SK-N-SH treated with all-trans-retinoic acid at 6 μM for 48 hours (cell line): ENCODE results near the gene HOXA4.

Source experiments
- ATAC-seq: fragments of 200-7000 bp; cut with Tn5 transposase; 3 replicates; pipeline ENCODE4 v1.9.1; 2020; ENCODE audit warnings: mild to moderate bottlenecking, moderate library complexity
- ARNTL ChIP-seq: fragments of 450-650 bp; formaldehyde crosslinking; IDR thresholded peaks from 2 replicates; pipeline ENCODE4 v1.5.0; 2020; ENCODE audit warnings: low read depth, mild to moderate bottlenecking, moderate library complexity, borderline replicate concordance
- CSDC2 ChIP-seq: fragments of 250-450 bp; sonication (Bioruptor Pico); IDR thresholded peaks from 2 replicates; pipeline ENCODE4 v1.5.0; 2020; ENCODE audit warnings: mild to moderate bottlenecking, moderate library complexity
- ESRRG ChIP-seq: fragments of 250-450 bp; sonication (Bioruptor Pico); IDR thresholded peaks from 2 replicates; pipeline ENCODE4 v1.6.1; 2021; ENCODE audit warnings: mild to moderate bottlenecking
- GLIS3 ChIP-seq: fragments of 250-450 bp; sonication (Bioruptor Pico); IDR thresholded peaks from 2 replicates; pipeline ENCODE4 v1.5.0; 2020; ENCODE audit warnings: mild to moderate bottlenecking, moderate library complexity
- ISL1 ChIP-seq: fragments of 250-450 bp; sonication (Bioruptor Pico); IDR thresholded peaks from 2 replicates; pipeline ENCODE4 v2.1.2; 2022; ENCODE audit warnings: mild to moderate bottlenecking, moderate library complexity
- OSR1 ChIP-seq: fragments of 250-450 bp; sonication (Bioruptor Pico); IDR thresholded peaks from 2 replicates; pipeline ENCODE4 v1.8.0; 2022; ENCODE audit warnings: moderate library complexity, mild to moderate bottlenecking, inconsistent platforms
- PATZ1 ChIP-seq: fragments of 250-450 bp; sonication (Bioruptor Pico); IDR thresholded peaks from 2 replicates; pipeline ENCODE4 v1.8.0; 2020; ENCODE audit warnings: mild to moderate bottlenecking, moderate library complexity, borderline replicate concordance
- POU6F1 ChIP-seq: fragments of 250-450 bp; sonication (Bioruptor Pico); IDR thresholded peaks from 2 replicates; pipeline ENCODE4 v1.8.0; 2021; ENCODE audit warnings: low read depth, mild to moderate bottlenecking, moderate library complexity, borderline replicate concordance
- TOX ChIP-seq: fragments of 250-450 bp; sonication (Bioruptor Pico); IDR thresholded peaks from 2 replicates; pipeline ENCODE4 v1.8.0; 2021; ENCODE audit warnings: mild to moderate bottlenecking, moderate library complexity, borderline replicate concordance
- TSHZ2 ChIP-seq: fragments of 250-450 bp; sonication (Bioruptor Pico); IDR thresholded peaks from 2 replicates; pipeline ENCODE4 v1.5.0; 2020; ENCODE audit warnings: mild to moderate bottlenecking, moderate library complexity
- ZC3H10 ChIP-seq: fragments of 250-450 bp; sonication (Bioruptor Pico); IDR thresholded peaks from 2 replicates; pipeline ENCODE4 v1.5.1; 2021; ENCODE audit warnings: mild to moderate bottlenecking, moderate library complexity
- ZFP3 ChIP-seq: fragments of 250-450 bp; sonication (Bioruptor Pico); IDR thresholded peaks from 2 replicates; pipeline ENCODE4 v1.5.0; 2020; ENCODE audit warnings: mild to moderate bottlenecking, moderate library complexity
- ZFP30 ChIP-seq: fragments of 450-650 bp; formaldehyde crosslinking; IDR thresholded peaks from 2 replicates; pipeline ENCODE4 v1.5.0; 2022; ENCODE audit warnings: mild to moderate bottlenecking, moderate library complexity
- ZNF70 ChIP-seq: fragments of 450-650 bp; formaldehyde crosslinking; IDR thresholded peaks from 2 replicates; pipeline ENCODE4 v1.5.0; 2020; ENCODE audit warnings: mild to moderate bottlenecking, moderate library complexity
- ZNF8 ChIP-seq: fragments of 450-650 bp; formaldehyde crosslinking; IDR thresholded peaks from 2 replicates; pipeline ENCODE4 v1.5.0; 2020; ENCODE audit warnings: mild to moderate bottlenecking, moderate library complexity
- TF ChIP-seq, protein P1 (sequence below): fragments of 250-450 bp; sonication (Bioruptor Pico); IDR thresholded peaks from 2 replicates; pipeline ENCODE4 v1.5.1; 2020; ENCODE audit warnings: low read depth, mild to moderate bottlenecking, moderate library complexity

HOXA4 gene

DNA sequence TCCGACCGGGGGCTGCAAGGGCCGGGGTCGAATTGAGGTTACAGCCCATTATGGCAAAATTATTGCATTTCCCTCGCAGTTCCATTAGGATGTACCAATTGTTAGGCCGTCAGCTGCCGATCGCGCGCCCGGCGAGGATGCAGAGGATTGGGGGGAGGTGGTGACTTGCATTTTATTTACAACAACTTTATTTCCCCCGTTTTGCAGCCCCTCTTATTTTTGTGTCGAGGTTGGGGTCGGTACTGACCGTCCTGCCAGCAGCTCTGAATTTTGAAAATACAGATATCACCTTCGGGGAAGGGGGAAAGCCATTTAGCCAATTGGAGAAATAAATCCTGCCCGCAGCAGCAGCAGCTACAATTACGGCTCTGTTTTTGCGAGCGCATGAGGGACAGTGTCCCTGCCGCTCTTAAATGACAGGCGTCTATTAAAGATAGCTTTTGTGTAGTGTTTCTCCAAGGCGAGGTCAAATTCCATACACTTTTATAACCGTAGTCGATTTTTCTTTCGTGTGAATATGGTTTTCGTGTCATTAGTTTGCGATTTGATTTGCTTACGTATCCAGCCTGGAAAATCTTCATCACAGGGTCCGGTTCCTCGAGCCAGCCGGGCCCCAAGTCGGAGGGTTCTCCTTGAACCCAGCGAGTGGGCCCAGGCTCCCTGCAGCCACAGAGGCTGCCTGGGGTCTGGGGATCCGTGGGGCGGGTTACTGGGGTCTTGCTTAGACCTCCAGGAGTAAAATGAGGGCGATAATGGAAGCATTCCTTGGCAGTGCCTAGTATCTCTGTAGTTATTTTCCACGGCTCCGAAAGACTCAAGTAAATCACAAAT lies 13.6 kb upstream of the HOXA4 start:
- TF ChIP-seq, protein P1, sequence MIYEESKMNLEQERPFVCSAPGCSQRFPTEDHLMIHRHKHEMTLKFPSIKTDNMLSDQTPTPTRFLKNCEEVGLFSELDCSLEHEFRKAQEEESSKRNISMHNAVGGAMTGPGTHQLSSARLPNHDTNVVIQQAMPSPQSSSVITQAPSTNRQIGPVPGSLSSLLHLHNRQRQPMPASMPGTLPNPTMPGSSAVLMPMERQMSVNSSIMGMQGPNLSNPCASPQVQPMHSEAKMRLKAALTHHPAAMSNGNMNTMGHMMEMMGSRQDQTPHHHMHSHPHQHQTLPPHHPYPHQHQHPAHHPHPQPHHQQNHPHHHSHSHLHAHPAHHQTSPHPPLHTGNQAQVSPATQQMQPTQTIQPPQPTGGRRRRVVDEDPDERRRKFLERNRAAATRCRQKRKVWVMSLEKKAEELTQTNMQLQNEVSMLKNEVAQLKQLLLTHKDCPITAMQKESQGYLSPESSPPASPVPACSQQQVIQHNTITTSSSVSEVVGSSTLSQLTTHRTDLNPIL (CRISPR knock-in tag) = no peak
- TF ChIP-seq CSDC2 (CRISPR knock-in tag) (no peak), OSR1 (CRISPR knock-in tag) (no peak)

GRCh38 chr7:27143023-27143949 lies 12.7 kb upstream of the HOXA4 start, which contains the start of gene HOXA5:
Gene HOXA5, minus strand, starts transcription at chr7:27143681. Its CDS starts 74 bp downstream, at chr7:27143607.
- ATAC-seq = peak; percentile 28
- TF ChIP-seq ESRRG = no peak
- TF ChIP-seq ARNTL (CRISPR knock-in tag) = no peak
- no peak for TF ChIP-seq TSHZ2 (CRISPR knock-in tag)
- no peak for TF ChIP-seq POU6F1
- TF ChIP-seq ZNF8 (CRISPR knock-in tag) = no peak
- no peak for TF ChIP-seq PATZ1
- no peak for TF ChIP-seq ZFP30
- TF ChIP-seq OSR1 (CRISPR knock-in tag) = no peak
- no peak for TF ChIP-seq ZC3H10 (CRISPR knock-in tag)
- TF ChIP-seq GLIS3 = no peak
- no peak for TF ChIP-seq CSDC2 (CRISPR knock-in tag)
- TF ChIP-seq TOX (CRISPR knock-in tag) = no peak
- TF ChIP-seq ZFP3 (CRISPR knock-in tag) = no peak

More for the DNA sequence above, 13.6 kb upstream of the HOXA4 start:
- ATAC-seq = no peak

DNA sequence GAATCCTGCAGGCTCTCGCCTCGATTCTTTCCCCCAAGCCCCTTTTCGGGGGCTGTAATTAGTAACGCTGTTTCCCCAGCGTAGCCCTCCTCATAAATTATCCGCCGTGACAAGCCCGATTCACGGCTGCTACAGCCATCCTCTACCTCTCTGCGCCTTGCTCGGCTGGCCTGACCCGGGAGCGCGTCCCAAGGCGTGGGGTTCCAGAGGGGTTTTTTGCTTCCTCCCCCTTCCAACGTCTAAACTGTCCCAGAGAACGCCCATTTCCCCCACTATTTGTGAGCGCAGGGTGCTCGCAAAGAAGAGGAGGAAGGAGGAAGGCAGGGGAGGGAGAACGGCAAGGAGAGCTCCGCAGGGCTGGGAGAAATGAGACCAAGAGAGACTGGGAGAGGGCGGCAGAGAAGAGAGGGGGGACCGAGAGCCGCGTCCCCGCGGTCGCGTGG lies 12.0 kb upstream of the HOXA4 start:
- TF ChIP-seq TSHZ2 (CRISPR knock-in tag) = no peak
- no peak for TF ChIP-seq ARNTL (CRISPR knock-in tag)
- TF ChIP-seq CSDC2 (CRISPR knock-in tag) = no peak
- no peak for TF ChIP-seq ISL1 (CRISPR knock-in tag)
- TF ChIP-seq ZNF70 (CRISPR knock-in tag) = no peak
- no peak; the same call in 1 of the 3 replicates for ATAC-seq
